ENCODE results near the gene TMEM38B.

DNA sequence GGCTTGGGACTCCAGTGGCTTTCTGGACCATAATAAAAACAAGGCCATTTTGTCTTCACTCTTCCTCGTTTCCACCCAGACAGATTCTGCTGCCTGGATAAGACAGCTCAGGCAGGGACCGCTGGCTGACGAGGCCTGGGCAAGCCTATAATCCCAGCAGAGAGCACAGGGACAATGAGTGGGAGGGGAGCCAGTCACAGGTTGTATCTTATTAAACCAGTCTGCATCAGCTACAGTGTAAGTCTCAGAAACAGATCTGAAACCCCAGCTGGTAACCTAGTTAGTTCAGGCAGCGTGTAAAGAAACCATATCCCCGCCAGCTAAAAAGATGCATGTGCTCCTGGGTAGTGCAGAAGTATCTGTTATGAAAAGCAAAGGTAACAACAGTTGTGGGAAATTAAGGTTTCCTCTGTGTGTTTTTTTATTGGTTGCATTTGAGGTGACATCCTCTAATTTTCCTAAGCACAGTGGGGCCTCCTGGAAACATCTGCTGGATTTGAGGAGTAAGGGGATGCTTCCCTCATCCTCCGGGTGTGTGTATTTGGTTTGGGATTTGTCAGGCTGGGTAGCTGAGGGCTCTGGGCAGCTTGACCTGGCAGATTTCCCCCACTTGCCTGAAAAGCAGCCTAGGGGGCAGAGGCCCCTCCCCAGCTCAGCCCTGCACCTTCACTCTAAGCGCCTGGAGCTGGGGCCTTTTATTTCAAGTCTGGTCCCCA lies 47.3 kb upstream of the TMEM38B start:
- TF ChIP-seq CTCF (conservative IDR thresholded peaks at IDR 0.05; ENCODE audit: low read depth, low read length) (no peak), EZH2 (IDR thresholded peaks at IDR 0.05; ENCODE audit: borderline replicate concordance, low read depth, low read length, poor library complexity, severe bottlenecking) (no peak)
